ENCODE results near the gene HMCN1. TPM values are rescaled to one million over a fixed set of nuclear protein-coding genes. Genes with fewer than 3 reads are reported as not detected.

Gene HMCN1
- total RNA-seq, 1 donor from 2014 or later, result 8.9 TPM

DNA sequence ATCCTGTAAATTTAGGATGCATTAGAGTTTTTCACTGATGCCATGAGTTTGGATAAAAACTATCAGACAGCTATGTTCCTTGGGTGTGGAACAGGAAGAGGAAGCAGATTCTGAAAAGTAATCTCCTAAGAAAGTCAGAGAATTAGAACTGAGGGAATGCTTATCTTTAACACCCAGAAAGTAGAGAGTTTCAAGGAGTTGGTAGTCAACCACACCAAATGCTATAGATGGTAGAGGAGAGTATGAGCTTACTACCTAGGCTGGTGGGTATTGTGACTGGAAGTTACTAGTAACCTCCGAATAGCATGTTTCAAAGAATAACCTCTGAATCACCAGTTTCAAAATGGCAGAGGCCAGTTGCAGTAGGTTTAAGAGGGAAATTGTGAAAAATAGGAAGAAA lies 288.0 kb downstream of the HMCN1 start:
- intact Hi-C loops (cut with micrococcal nuclease), result no loop called here

DNA sequence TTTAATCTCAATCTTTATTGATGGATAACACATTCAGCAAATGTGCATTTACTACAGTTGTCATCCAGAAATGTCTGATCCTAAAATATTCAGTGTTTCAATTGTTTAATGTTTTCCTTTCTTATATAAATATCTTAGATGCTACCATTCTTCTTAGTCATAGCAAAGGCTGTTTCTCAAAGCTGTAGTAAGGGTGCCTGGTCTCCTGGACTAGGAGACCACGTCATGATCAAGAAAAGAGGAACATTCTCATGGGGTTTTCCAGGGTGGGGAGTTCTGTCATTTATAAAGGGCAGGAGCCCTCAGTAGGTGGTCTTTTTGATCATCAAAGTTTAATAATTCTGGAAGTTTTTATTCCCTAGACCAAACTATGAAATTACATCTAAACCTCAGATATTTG lies 292.8 kb downstream of the HMCN1 start:
- no peak for TF ChIP-seq CTCF (IDR thresholded peaks at IDR 0.05; ENCODE audit: borderline replicate concordance)
- peak overlapping the region; percentile 31 for H3K27ac ChIP-seq (replicated peaks)

More for the DNA sequence above, 288.0 kb downstream of the HMCN1 start:
- DNase-seq, result no peak
- H3K27me3 ChIP-seq (ENCODE audit: low read depth), result no peaks in the 10 kb centered on the region
- H3K9me3 ChIP-seq (replicated peaks), result no peaks in the 10 kb centered on the region
- no peaks in the 10 kb centered on the region for H3K36me3 ChIP-seq
- TF ChIP-seq CTCF (IDR thresholded peaks at IDR 0.05; ENCODE audit: borderline replicate concordance), result no peak
- H3K4me3 ChIP-seq, result no peak overlapping the region
- peaks cover 5% of the 10 kb centered on the region for H3K4me1 ChIP-seq
- H3K27ac ChIP-seq (replicated peaks), result no peak overlapping the region

GRCh38 chr1:186027621-186028020 lies 293.4 kb downstream of the HMCN1 start:
- Histone ChIP-seq H3K4me1 (no peaks in the 10 kb centered on the region), H3K9me3 (replicated peaks) (peaks cover 30% of the 10 kb centered on the region), H3K27ac (replicated peaks) (peak overlapping the region; percentile 31), H3K27me3 (ENCODE audit: low read depth) (no peaks in the 10 kb centered on the region), H3K36me3 (no peaks in the 10 kb centered on the region), H3K4me3 (no peak overlapping the region)
- intact Hi-C loops (cut with micrococcal nuclease), result no loop called here
- DNase-seq, result no peak
- TF ChIP-seq CTCF (IDR thresholded peaks at IDR 0.05; ENCODE audit: borderline replicate concordance), result no peak

More for the DNA sequence above, 292.8 kb downstream of the HMCN1 start:
- H3K36me3 ChIP-seq, result no peaks in the 10 kb centered on the region
- no peak overlapping the region for H3K4me3 ChIP-seq
- peaks cover 25% of the 10 kb centered on the region for H3K9me3 ChIP-seq (replicated peaks)
- no peak for DNase-seq
- no peaks in the 10 kb centered on the region for H3K27me3 ChIP-seq (ENCODE audit: low read depth)
- no peaks in the 10 kb centered on the region for H3K4me1 ChIP-seq
- intact Hi-C loops (cut with micrococcal nuclease), result no loop called here

DNA sequence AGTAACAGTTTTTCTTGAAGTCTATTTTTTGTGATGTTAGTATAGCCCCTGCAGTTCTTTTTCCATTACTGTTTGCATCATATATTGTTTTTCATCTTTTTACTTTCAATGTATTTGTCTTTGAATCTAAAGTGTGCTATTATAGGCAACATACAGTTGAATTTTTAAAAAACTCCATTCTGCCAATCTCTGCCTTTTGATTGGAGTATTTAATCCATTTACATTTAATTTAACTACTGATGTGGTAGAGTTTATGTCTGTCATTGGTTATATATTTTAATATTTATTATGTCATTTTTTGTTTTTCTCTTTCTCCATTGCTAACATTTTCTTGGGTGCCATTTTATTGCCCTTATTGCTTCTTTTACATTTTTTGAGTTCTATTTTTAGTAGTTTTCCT lies 296.3 kb downstream of the HMCN1 start:
- Histone ChIP-seq H3K36me3 (no peaks in the 10 kb centered on the region), H3K9me3 (replicated peaks) (peaks cover 30% of the 10 kb centered on the region), H3K27ac (replicated peaks) (no peak overlapping the region), H3K4me1 (peaks cover 13% of the 10 kb centered on the region), H3K4me3 (no peak overlapping the region), H3K27me3 (ENCODE audit: low read depth) (no peaks in the 10 kb centered on the region)
- no peak for TF ChIP-seq CTCF (IDR thresholded peaks at IDR 0.05; ENCODE audit: borderline replicate concordance)
- intact Hi-C loops (cut with micrococcal nuclease), result no loop called here
- no peak for DNase-seq

DNA sequence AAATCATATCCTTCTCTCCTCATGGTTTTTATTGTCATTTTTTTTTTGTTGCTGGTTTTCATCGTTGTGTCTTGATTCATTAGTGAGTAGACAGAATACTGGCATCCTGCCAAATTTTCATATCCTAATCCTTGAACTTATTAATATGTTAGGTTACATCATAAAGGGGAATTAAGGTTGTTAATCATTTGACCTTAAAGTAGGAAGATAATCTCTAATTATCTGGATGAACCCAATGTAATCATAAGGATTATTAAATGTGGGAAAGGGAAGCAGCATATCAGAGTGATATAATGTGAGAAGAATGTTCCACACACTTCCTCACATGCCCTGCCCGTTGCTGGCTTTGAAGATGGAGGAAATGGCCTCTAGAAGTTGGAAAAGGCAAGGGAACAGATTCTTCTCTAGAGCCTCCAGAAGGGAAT lies 299.7 kb downstream of the HMCN1 start:
- Histone ChIP-seq H3K9me3 (replicated peaks) (peaks cover 35% of the 10 kb centered on the region), H3K36me3 (no peaks in the 10 kb centered on the region), H3K4me3 (no peak overlapping the region), H3K4me1 (peaks cover 13% of the 10 kb centered on the region), H3K27me3 (ENCODE audit: low read depth) (no peaks in the 10 kb centered on the region), H3K27ac (replicated peaks) (peak overlapping the region; percentile 66)
- peak; percentile 14 for DNase-seq
- intact Hi-C loops (cut with micrococcal nuclease), result no loop called here
- TF ChIP-seq CTCF (IDR thresholded peaks at IDR 0.05; ENCODE audit: borderline replicate concordance), result no peak

DNA sequence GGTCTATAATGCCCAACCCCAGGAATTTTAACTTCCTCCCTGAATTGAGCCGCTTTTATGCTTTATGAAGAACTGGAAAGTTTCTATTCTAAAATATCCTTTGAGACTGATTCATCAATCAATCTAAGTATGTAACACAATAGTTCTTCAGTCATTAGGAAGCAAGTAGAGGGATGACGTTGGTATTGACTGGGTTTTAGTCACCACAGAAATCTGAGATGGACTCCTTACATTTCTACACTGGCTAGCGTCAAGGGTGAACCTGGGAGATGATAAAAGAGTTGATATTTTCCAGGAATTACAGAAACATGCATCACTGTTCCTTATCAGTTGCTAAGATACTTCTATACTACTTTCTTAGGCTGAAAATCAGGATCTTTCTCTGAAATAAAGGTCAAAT lies 308.0 kb downstream of the HMCN1 start:
- Histone ChIP-seq H3K27ac (replicated peaks) (no peak overlapping the region), H3K36me3 (no peaks in the 10 kb centered on the region), H3K9me3 (replicated peaks) (no peaks in the 10 kb centered on the region), H3K4me3 (no peak overlapping the region), H3K4me1 (peaks cover 9% of the 10 kb centered on the region), H3K27me3 (ENCODE audit: low read depth) (no peaks in the 10 kb centered on the region)
- intact Hi-C loops (cut with micrococcal nuclease), result no loop called here
- DNase-seq, result no peak
- no peak for TF ChIP-seq CTCF (IDR thresholded peaks at IDR 0.05; ENCODE audit: borderline replicate concordance)
